ENCODE measurements around the gene MAPT.
"Not testable (repeated sequence)": the region's sequence is repeated elsewhere in the genome, so short reads cannot be mapped to it uniquely, and the experiment has no call there.

Gene MAPT

GRCh38 chr17:45929344-45929743 is 35.0 kb downstream of the MAPT start:
- H3K27ac ChIP-seq: no peak overlapping the region
- TF ChIP-seq ZFX (IDR thresholded peaks at IDR 0.05): no peak

- TF ChIP-seq ZFX (IDR thresholded peaks at IDR 0.05): no peak
- no peak for TF ChIP-seq CTCF (conservative IDR thresholded peaks at IDR 0.05)
- no peak overlapping the region for H3K27ac ChIP-seq
These were observed 36.1 kb downstream of the MAPT start for GRCh38 chr17:45930420-45930951.

- H3K27ac ChIP-seq: no peak overlapping the region
- TF ChIP-seq ZFX (IDR thresholded peaks at IDR 0.05) (no peak), CTCF (conservative IDR thresholded peaks at IDR 0.05) (no peak)
These were observed 37.3 kb downstream of the MAPT start for GRCh38 chr17:45931677-45932076.

GRCh38 chr17:45934044-45934979 is 40.0 kb downstream of the MAPT start:
- no peak overlapping the region for H3K27ac ChIP-seq
- TF ChIP-seq ZFX (IDR thresholded peaks at IDR 0.05) (no peak), CTCF (conservative IDR thresholded peaks at IDR 0.05) (no peak)

- no peak for TF ChIP-seq CTCF (conservative IDR thresholded peaks at IDR 0.05)
- H3K27ac ChIP-seq: no peak overlapping the region
These were observed 40.9 kb downstream of the MAPT start for GRCh38 chr17:45935197-45935709.

GRCh38 chr17:45935710-45936509 is 41.6 kb downstream of the MAPT start:
- no peak overlapping the region for H3K27ac ChIP-seq
- TF ChIP-seq CTCF (conservative IDR thresholded peaks at IDR 0.05) (no peak), ZFX (IDR thresholded peaks at IDR 0.05) (no peak)

- TF ChIP-seq CTCF (conservative IDR thresholded peaks at IDR 0.05) (no peak), ZFX (IDR thresholded peaks at IDR 0.05) (no peak)
- H3K27ac ChIP-seq: no peak overlapping the region
These were observed 42.3 kb downstream of the MAPT start for GRCh38 chr17:45936610-45937009.

GRCh38 chr17:45937186-45937585 is 42.8 kb downstream of the MAPT start:
- H3K27ac ChIP-seq: not testable (repeated sequence)
